H1 (cell line): ENCODE measurements around the gene RPL13A. TPM values are rescaled to one million over a fixed set of nuclear protein-coding genes. Genes with fewer than 3 reads are reported as not detected.

Experiments
- RXRA ChIP-seq: IDR thresholded peaks from 2 replicates; pipeline ENCODE4 v1.6.1; 2011; ENCODE audit warnings: low read depth, mild to moderate bottlenecking, low read length, moderate library complexity; ENCODE audit not compliant: insufficient read depth
- SP4 ChIP-seq: IDR thresholded peaks from 2 replicates; pipeline ENCODE4 v1.6.1; 2012; ENCODE audit warnings: low read length, inconsistent platforms
- YY1 ChIP-seq: IDR thresholded peaks from 2 replicates; pipeline ENCODE4 v1.6.1; 2011; ENCODE audit warnings: low read depth, mild to moderate bottlenecking, low read length
- polyA plus RNA-seq, 7 experiments: library from polyadenylated mRNA; depleted of rRNA in 3 of 7; stranded (reverse) in 5 of 7; unstranded in 2 of 7; fragments of >200 nt in 5 of 7; fragments of 200-250 nt in 2 of 7; gene quantifications; 1 replicate in 5 of 7; 2 replicates in 1 of 7; 4 replicates in 1 of 7; pipeline versions ENCODE4 v1.2.1 to v1.2.3, GENCODE V29; 2011 to 2013; ENCODE audit warnings: missing spikeins in 2 of 7, mixed read lengths in 2 of 7
- total RNA-seq: library from RNA; stranded (reverse); fragmentation: NEBNext Ultra II Directional; extraction: Animal tissue kit (Norgen Biotek cat#: 25700); gene quantifications from 2 replicates; pipeline ENCODE4 v1.2.1, GENCODE V29; 2021
- TF ChIP-seq, protein P1 (sequence below): fragments of 300-600 bp; sonication (generic); IDR thresholded peaks from 2 replicates; pipeline ENCODE4 v1.7.1; 2012; ENCODE audit warnings: low read length, moderate library complexity, mild to moderate bottlenecking, inconsistent platforms; ENCODE audit not compliant: insufficient replicate concordance

The RPL13A gene
- total and polyA plus RNA-seq, 2 of the 8 experiments (the other 6 are each of a cell fraction or from before 2014, with no cell fraction given): 3,305 to 8,868 TPM

DNA sequence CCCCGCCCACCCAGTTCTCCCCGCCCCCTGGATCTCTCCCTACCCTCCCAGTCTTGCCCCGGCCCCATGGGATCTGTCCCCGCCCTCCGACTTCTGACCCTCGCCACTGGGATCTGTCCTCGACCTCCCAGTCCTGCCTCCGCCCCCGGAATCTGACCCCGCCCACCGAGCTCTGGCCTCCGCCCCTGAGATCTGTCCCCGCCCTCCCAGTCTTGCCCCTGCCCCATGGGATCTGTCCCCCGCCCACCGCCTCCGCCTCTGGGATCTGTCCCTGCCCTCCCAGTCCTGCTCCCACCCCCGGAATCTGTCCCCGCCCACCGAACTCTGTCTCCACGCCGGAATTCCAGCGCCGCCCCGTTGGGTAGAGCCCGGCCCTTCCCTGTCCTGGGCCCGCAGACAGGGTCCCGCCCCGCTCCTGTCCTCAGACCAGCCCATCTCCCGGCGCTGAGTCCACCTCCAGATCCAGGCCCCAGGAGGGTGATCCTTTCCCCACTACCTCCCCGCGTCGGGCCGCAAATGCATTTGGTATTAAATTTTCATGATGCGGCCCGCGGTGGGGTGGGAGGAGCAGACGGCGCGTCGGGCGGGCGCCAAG lies 44.5 kb upstream of the RPL13A start (continued):
- TF ChIP-seq, protein P1, sequence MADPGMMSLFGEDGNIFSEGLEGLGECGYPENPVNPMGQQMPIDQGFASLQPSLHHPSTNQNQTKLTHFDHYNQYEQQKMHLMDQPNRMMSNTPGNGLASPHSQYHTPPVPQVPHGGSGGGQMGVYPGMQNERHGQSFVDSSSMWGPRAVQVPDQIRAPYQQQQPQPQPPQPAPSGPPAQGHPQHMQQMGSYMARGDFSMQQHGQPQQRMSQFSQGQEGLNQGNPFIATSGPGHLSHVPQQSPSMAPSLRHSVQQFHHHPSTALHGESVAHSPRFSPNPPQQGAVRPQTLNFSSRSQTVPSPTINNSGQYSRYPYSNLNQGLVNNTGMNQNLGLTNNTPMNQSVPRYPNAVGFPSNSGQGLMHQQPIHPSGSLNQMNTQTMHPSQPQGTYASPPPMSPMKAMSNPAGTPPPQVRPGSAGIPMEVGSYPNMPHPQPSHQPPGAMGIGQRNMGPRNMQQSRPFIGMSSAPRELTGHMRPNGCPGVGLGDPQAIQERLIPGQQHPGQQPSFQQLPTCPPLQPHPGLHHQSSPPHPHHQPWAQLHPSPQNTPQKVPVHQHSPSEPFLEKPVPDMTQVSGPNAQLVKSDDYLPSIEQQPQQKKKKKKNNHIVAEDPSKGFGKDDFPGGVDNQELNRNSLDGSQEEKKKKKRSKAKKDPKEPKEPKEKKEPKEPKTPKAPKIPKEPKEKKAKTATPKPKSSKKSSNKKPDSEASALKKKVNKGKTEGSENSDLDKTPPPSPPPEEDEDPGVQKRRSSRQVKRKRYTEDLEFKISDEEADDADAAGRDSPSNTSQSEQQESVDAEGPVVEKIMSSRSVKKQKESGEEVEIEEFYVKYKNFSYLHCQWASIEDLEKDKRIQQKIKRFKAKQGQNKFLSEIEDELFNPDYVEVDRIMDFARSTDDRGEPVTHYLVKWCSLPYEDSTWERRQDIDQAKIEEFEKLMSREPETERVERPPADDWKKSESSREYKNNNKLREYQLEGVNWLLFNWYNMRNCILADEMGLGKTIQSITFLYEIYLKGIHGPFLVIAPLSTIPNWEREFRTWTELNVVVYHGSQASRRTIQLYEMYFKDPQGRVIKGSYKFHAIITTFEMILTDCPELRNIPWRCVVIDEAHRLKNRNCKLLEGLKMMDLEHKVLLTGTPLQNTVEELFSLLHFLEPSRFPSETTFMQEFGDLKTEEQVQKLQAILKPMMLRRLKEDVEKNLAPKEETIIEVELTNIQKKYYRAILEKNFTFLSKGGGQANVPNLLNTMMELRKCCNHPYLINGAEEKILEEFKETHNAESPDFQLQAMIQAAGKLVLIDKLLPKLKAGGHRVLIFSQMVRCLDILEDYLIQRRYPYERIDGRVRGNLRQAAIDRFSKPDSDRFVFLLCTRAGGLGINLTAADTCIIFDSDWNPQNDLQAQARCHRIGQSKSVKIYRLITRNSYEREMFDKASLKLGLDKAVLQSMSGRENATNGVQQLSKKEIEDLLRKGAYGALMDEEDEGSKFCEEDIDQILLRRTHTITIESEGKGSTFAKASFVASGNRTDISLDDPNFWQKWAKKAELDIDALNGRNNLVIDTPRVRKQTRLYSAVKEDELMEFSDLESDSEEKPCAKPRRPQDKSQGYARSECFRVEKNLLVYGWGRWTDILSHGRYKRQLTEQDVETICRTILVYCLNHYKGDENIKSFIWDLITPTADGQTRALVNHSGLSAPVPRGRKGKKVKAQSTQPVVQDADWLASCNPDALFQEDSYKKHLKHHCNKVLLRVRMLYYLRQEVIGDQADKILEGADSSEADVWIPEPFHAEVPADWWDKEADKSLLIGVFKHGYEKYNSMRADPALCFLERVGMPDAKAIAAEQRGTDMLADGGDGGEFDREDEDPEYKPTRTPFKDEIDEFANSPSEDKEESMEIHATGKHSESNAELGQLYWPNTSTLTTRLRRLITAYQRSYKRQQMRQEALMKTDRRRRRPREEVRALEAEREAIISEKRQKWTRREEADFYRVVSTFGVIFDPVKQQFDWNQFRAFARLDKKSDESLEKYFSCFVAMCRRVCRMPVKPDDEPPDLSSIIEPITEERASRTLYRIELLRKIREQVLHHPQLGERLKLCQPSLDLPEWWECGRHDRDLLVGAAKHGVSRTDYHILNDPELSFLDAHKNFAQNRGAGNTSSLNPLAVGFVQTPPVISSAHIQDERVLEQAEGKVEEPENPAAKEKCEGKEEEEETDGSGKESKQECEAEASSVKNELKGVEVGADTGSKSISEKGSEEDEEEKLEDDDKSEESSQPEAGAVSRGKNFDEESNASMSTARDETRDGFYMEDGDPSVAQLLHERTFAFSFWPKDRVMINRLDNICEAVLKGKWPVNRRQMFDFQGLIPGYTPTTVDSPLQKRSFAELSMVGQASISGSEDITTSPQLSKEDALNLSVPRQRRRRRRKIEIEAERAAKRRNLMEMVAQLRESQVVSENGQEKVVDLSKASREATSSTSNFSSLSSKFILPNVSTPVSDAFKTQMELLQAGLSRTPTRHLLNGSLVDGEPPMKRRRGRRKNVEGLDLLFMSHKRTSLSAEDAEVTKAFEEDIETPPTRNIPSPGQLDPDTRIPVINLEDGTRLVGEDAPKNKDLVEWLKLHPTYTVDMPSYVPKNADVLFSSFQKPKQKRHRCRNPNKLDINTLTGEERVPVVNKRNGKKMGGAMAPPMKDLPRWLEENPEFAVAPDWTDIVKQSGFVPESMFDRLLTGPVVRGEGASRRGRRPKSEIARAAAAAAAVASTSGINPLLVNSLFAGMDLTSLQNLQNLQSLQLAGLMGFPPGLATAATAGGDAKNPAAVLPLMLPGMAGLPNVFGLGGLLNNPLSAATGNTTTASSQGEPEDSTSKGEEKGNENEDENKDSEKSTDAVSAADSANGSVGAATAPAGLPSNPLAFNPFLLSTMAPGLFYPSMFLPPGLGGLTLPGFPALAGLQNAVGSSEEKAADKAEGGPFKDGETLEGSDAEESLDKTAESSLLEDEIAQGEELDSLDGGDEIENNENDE: no peak
- TF ChIP-seq YY1 (no peak), RXRA (no peak), SP4 (0 out of 2 replicates have a peak, but pooled peaks have one; percentile 1)
